H9 (cell line): Measurements from ENCODE around the gene ZSCAN9. TPM values are rescaled to one million over a fixed set of nuclear protein-coding genes. Genes with fewer than 3 reads are reported as not detected.

ENCODE experiments used
- DNase-seq: peaks from one replicate; pipeline ENCODE4 v3.0.0-alpha.2; 2017
- H2AFZ ChIP-seq: one replicate; pipeline ENCODE4 v1.6.1; 2013; ENCODE audit warnings: mild to moderate bottlenecking, low read length, control low read depth, moderate library complexity
- H2AK5ac ChIP-seq: 2 replicates; pipeline ENCODE4 v1.6.1; 2013; ENCODE audit warnings: low read length, control low read depth, mixed read lengths; ENCODE audit not compliant: insufficient read length
- H2BK120ac ChIP-seq: one replicate; pipeline ENCODE4 v1.6.1; 2013; ENCODE audit warnings: low read depth, mild to moderate bottlenecking, low read length, control low read depth, inconsistent platforms; ENCODE audit not compliant: poor library complexity, severe bottlenecking
- H2BK12ac ChIP-seq: 2 replicates; pipeline ENCODE4 v1.6.1; 2013; ENCODE audit warnings: low read length, control low read depth, mixed read lengths, low read depth; ENCODE audit not compliant: insufficient read length
- H2BK15ac ChIP-seq: 2 replicates; pipeline ENCODE4 v1.6.1; 2013; ENCODE audit warnings: low read depth, low read length, control low read depth
- H2BK20ac ChIP-seq: one replicate; pipeline ENCODE4 v1.6.1; 2013; ENCODE audit warnings: low read depth, mild to moderate bottlenecking, low read length, control low read depth, inconsistent platforms; ENCODE audit not compliant: poor library complexity, severe bottlenecking
- H2BK5ac ChIP-seq: 2 replicates; pipeline ENCODE4 v1.6.1; 2013; ENCODE audit warnings: low read length, control low read depth, mixed read lengths; ENCODE audit not compliant: insufficient read length
- H3K14ac ChIP-seq: 2 replicates; pipeline ENCODE4 v1.6.1; 2013; ENCODE audit warnings: low read length, control low read depth; ENCODE audit not compliant: insufficient read depth
- H3K18ac ChIP-seq: 2 replicates; pipeline ENCODE4 v1.6.1; 2013; ENCODE audit warnings: low read depth, mild to moderate bottlenecking, mixed read lengths, low read length, control low read depth; ENCODE audit not compliant: insufficient read length
- H3K23ac ChIP-seq: 2 replicates; pipeline ENCODE4 v1.6.1; 2013; ENCODE audit warnings: low read length, control low read depth, mixed read lengths, low read depth; ENCODE audit not compliant: insufficient read length
- H3K23me2 ChIP-seq: 2 replicates; pipeline ENCODE4 v1.6.1; 2013; ENCODE audit warnings: low read depth, mild to moderate bottlenecking, mixed read lengths, low read length, control low read depth; ENCODE audit not compliant: insufficient read length, poor library complexity, severe bottlenecking
- H3K27ac ChIP-seq: 2 replicates; pipeline ENCODE4 v1.5.1; 2013; ENCODE audit warnings: low read length, control low read depth, mixed read lengths, low read depth; ENCODE audit not compliant: insufficient read length
- H3K27me3 ChIP-seq: 2 replicates; pipeline ENCODE4 v1.6.1; 2013; ENCODE audit warnings: low read length, control low read depth, inconsistent platforms; ENCODE audit not compliant: insufficient read depth
- H3K4ac ChIP-seq: 2 replicates; pipeline ENCODE4 v1.6.1; 2013; ENCODE audit warnings: low read depth, mild to moderate bottlenecking, control low read depth, inconsistent platforms, low read length, moderate library complexity
- H3K4me1 ChIP-seq: 2 replicates; pipeline ENCODE4 v1.6.1; 2013; ENCODE audit warnings: low read length, control low read depth, inconsistent platforms; ENCODE audit not compliant: insufficient read depth
- H3K4me2 ChIP-seq: 2 replicates; pipeline ENCODE4 v1.6.1; 2013; ENCODE audit warnings: low read length, control low read depth, mixed read lengths; ENCODE audit not compliant: insufficient read length, insufficient read depth
- H3K56ac ChIP-seq: 2 replicates; pipeline ENCODE4 v1.6.1; 2013; ENCODE audit warnings: low read depth, mild to moderate bottlenecking, mixed read lengths, low read length, control low read depth; ENCODE audit not compliant: insufficient read length
- H3K79me1 ChIP-seq: 2 replicates; pipeline ENCODE4 v1.6.1; 2013; ENCODE audit warnings: low read depth, mild to moderate bottlenecking, moderate library complexity, low read length, control low read depth, inconsistent platforms; ENCODE audit not compliant: insufficient read depth, poor library complexity, severe bottlenecking
- H3K79me2 ChIP-seq: 2 replicates; pipeline ENCODE4 v1.6.1; 2013; ENCODE audit warnings: low read length, control low read depth, inconsistent platforms; ENCODE audit not compliant: insufficient read depth
- H3K9ac ChIP-seq: 2 replicates; pipeline ENCODE4 v1.6.1; 2013; ENCODE audit warnings: low read length, control low read depth, mixed read lengths; ENCODE audit not compliant: insufficient read length; ENCODE audit errors: extremely low read depth
- H3K9me3 ChIP-seq: one replicate; pipeline ENCODE4 v1.6.1; 2013; ENCODE audit warnings: low read depth, low read length, inconsistent platforms; ENCODE audit not compliant: control insufficient read depth
- H3T11ph ChIP-seq: one replicate; pipeline ENCODE4 v1.6.1; 2013; ENCODE audit warnings: mild to moderate bottlenecking, low read length, control low read depth, inconsistent platforms
- H4K20me1 ChIP-seq: one replicate; pipeline ENCODE4 v1.6.1; 2013; ENCODE audit not compliant: control insufficient read depth, insufficient read length, insufficient read depth
- H4K5ac ChIP-seq: 2 replicates; pipeline ENCODE4 v1.6.1; 2013; ENCODE audit warnings: low read depth, mild to moderate bottlenecking, mixed read lengths, low read length, control low read depth; ENCODE audit not compliant: insufficient read length
- H4K8ac ChIP-seq: replicated peaks from 2 replicates; pipeline ENCODE4 v1.6.1; 2013; ENCODE audit warnings: low read length, control low read depth, mixed read lengths, low read depth; ENCODE audit not compliant: insufficient read length
- H4K91ac ChIP-seq: 2 replicates; pipeline ENCODE4 v1.6.1; 2013; ENCODE audit warnings: low read depth, mild to moderate bottlenecking, moderate library complexity, mixed read lengths, low read length, control low read depth; ENCODE audit not compliant: insufficient read length
- H3K27ac Mint-ChIP-seq, 3 experiments: 2 replicates in 2 of 3; 3 replicates in 1 of 3; pipeline ENCODE4 v1.8.0; 2020 to 2021; ENCODE audit warnings: mixed read lengths in 3 of 3, mild to moderate bottlenecking in 1 of 3, moderate library complexity in 1 of 3
- H3K27me3 Mint-ChIP-seq: 2 replicates; pipeline ENCODE4 v1.8.0; 2021; ENCODE audit warnings: low read depth, mild to moderate bottlenecking, moderate library complexity, mixed read lengths
- H3K36me3 Mint-ChIP-seq, 3 experiments: 2 replicates in 2 of 3; 3 replicates in 1 of 3; pipeline ENCODE4 v1.8.0; 2020 to 2021; ENCODE audit warnings: low read depth in 3 of 3, mixed read lengths in 3 of 3; ENCODE audit not compliant: insufficient read depth in 1 of 3
- H3K4me1 Mint-ChIP-seq, 2 experiments: 2 replicates each; pipeline ENCODE4 v1.8.0; 2020; ENCODE audit warnings: mixed read lengths in 2 of 2
- H3K4me3 Mint-ChIP-seq, 2 experiments: 2 replicates in 1 of 2; 3 replicates in 1 of 2; pipeline ENCODE4 v1.8.0; 2020 to 2021; ENCODE audit warnings: mild to moderate bottlenecking in 2 of 2, mixed read lengths in 2 of 2, moderate library complexity in 1 of 2
- H3K9me3 Mint-ChIP-seq, 2 experiments: 2 replicates in 1 of 2; 3 replicates in 1 of 2; pipeline ENCODE4 v1.8.0; 2020; ENCODE audit warnings: mild to moderate bottlenecking in 2 of 2, mixed read lengths in 2 of 2, moderate library complexity in 1 of 2
- CTCF ChIP-seq: fragments of 200-600 bp; sonication (generic); conservative IDR thresholded peaks from 3 replicates; pipeline ENCODE4 v1.8.0; 2021; ENCODE audit warnings: antibody characterized with exemption, mild to moderate bottlenecking
- WGBS: extraction: QIAGEN DNeasy Blood & Tissue Kit; methylation state at CpG from one replicate; pipeline ENCODE4 v1.1.7; 2013; ENCODE audit warnings: missing lambda C conversion rate, low lambda C conversion rate, mixed read lengths; ENCODE audit not compliant: insufficient read length; ENCODE audit errors: extremely low coverage; 5-methylcytosine and 5-hydroxymethylcytosine counted together
- total RNA-seq: library from RNA; stranded (reverse); gene quantifications from 2 replicates; pipeline ENCODE4 v1.2.1, GENCODE V29; 2021

Gene ZSCAN9
- total RNA-seq, 1 experiment from 2014 or later = 11.5 TPM

- H3K27ac Mint-ChIP-seq = no peak overlapping the region
- H3K27me3 Mint-ChIP-seq = peaks cover 97% of the 10 kb centered on the region
- DNase-seq = peak; percentile 61
These were observed 16.9 kb upstream of the ZSCAN9 start for GRCh38 chr6:28208111-28208659.

More at GRCh38 chr6:28208111-28208659, 16.9 kb upstream of the ZSCAN9 start:
- H3K18ac ChIP-seq = no peak overlapping the region
- H3K4me2 ChIP-seq = peak overlapping the region; percentile 97
- TF ChIP-seq CTCF = no peak
- H3K27me3 ChIP-seq = peaks cover 47% of the 10 kb centered on the region
- H2BK120ac ChIP-seq = no peak overlapping the region
- no peaks in the 10 kb centered on the region for H3K79me1 ChIP-seq
- H4K91ac ChIP-seq = no peak overlapping the region
- H3K23ac ChIP-seq = no peak overlapping the region
- H3T11ph ChIP-seq = no peak overlapping the region
- H4K5ac ChIP-seq = no peak overlapping the region
- H3K9ac ChIP-seq = no peak overlapping the region
- no peak overlapping the region for H2AFZ ChIP-seq
- no peak overlapping the region for H2BK20ac ChIP-seq
- H2BK15ac ChIP-seq = no peak overlapping the region
- Mint-ChIP-seq H3K9me3 (peaks cover 0 to 7% of the 10 kb centered on the region in 2 experiments; a peak in 1 of 5 replicates), H3K4me3 (peak overlapping the region; percentile 76 to 96), H3K36me3 (peaks cover 0 to 1% (median 0%) of the 10 kb centered on the region in 3 experiments; a peak in 1 of 7 replicates), H3K4me1 (peaks cover 21 to 32% of the 10 kb centered on the region in 2 experiments)
- no peak overlapping the region for H4K8ac ChIP-seq
- H3K14ac ChIP-seq = no peak overlapping the region
- peaks cover under 1% of the 10 kb centered on the region; the same call in 1 of the 2 replicates for H3K4me1 ChIP-seq
- no peak overlapping the region for H2AK5ac ChIP-seq
- H3K9me3 ChIP-seq = no peaks in the 10 kb centered on the region
- H4K20me1 ChIP-seq = peaks cover under 1% of the 10 kb centered on the region
- no peak overlapping the region for H3K4ac ChIP-seq
- H3K23me2 ChIP-seq = peaks cover 6% of the 10 kb centered on the region
- no peak overlapping the region for H2BK12ac ChIP-seq
- no CpG with 5 or more reads among the region's 23 CpGs for WGBS
- no peak overlapping the region for H3K56ac ChIP-seq
- no peak overlapping the region for H3K27ac ChIP-seq
- H3K79me2 ChIP-seq = no peaks in the 10 kb centered on the region
- H2BK5ac ChIP-seq = no peak overlapping the region
